HG02852 (cell line): ENCODE results near the gene CNNM2.
A peak's percentile ranks its signal among the peaks of the same experiment; 100 is the strongest.
"Not testable (repeated sequence)": the region's sequence is repeated elsewhere in the genome, so short reads cannot be mapped to it uniquely, and the experiment has no call there.

Experiments used
- ATAC-seq: cut with Tn5 transposase; IDR thresholded peaks from one replicate; pipeline ENCODE4 v1.9.1; 2021; ENCODE audit warnings: mild to moderate bottlenecking, moderate library complexity; ENCODE audit not compliant: unreplicated experiment

The CNNM2 gene

GRCh38 chr10:103100620-103101019 lies 182.5 kb downstream of the CNNM2 start:
- ATAC-seq = no peak

DNA sequence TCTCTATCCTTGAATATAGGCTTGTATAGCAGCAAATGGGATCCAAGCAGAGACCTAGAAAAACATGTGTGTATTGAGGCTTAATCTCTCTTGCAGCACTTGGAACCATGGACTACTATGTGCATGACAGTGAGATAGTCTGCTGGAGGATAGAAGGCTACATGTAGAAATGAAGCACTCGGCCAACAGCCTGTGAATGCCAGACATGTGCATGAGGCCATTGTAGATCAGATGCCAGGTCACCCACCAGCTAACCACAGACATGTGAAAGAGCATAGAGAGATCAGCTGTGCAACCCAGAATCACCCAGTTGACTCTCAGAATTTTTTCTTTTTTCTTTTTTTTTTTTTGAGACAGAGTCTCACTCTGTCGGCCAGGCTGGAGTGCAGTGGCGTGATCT lies 184.1 kb downstream of the CNNM2 start:
- ATAC-seq = no peak

DNA sequence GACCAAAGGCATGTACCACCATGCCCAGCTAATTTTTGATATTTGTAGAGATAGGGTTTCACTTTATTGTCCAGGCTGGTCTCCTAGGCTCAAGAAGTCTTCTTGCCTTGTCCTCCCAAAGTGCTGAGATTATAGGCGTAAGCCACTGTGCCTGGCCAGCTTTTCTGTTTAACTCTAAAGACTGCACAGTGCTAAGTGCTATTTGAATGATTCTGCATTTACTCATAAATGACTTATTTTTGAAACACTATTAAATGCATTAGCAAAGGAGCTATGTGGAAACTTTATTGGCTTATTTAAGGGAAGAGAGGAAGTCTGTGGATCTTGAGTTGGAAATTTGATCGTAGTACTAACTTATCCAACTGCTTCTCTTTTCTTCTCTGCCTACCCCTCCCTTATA lies 185.9 kb downstream of the CNNM2 start:
- no peak for ATAC-seq

DNA sequence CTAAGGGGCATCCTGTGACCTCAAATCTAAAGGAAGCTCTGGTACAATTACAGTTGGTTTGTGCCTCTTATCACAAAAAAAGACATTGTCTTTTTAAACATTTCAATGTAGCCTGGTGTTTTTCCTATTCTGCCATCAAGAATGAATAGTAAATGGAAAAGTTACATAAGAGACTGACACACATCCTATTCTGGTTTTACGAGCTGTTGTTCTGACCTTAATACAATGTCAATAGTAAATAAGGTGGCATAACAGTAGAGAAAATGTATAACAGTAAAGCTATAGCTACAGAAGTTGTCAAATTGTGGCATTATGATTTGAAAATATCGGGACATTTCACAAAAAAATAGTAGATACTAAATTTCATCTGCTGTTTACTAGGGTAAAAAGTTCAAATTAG lies 186.6 kb downstream of the CNNM2 start:
- ATAC-seq = no peak

- no peak for ATAC-seq
Observed at GRCh38 chr10:103105462-103105861, 187.4 kb downstream of the CNNM2 start.

DNA sequence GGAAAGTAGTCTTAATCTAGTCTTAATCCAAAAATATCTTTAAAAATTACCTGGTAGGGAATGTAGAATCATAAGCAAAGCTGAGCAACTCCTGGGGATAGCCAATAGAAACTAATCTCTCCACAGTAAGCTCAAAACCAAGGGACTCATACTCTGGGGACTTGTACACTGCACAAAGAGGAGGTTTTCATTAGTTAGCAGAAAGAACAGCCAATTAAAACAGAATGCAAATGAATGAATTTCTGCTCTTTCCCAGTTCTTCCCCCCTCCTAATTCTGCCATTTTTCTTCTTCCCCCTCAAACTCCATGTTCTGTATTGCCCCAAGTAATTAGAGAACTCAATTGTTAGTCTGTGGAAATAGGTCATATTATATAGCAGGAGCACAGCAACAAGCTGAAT lies 188.4 kb downstream of the CNNM2 start:
- ATAC-seq = no peak

DNA sequence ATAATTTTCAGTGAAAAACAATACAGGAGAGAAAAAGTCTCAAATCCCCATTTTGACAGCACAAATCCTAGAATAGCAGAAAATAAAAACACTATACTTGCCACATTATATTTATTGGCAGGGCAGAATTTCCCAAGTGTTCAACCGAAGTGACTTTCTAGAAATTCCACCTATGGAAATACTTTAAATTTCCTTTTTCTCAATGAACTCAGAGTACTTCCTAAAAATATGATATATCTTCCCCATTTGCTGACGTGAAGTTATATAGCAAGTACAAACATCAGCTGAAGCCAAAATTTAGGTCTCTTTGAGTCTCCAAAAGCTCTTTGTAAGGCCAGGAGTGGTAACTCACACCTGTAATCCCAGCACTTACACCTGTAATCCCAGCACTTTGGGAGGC lies 191.7 kb downstream of the CNNM2 start:
- no peak for ATAC-seq

DNA sequence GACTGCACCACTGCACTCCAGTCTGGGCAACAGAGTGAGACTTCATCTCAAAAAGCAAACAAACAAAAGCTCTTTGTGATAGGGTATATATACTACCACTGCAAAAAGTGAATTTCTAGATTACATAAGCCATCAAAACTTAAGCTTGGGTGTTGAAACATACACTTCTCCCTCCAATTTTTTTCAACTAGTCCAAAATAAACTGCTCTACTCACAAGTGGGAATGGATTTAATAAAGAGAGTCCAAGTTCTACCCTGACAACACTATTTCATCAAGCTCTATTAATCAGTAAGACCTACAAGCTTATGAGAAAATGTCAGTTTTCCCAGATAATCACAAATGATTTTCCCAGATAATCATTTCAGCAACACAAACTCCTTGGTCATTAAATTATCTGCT lies 192.3 kb downstream of the CNNM2 start:
- no peak for ATAC-seq

- peak; percentile 72 for ATAC-seq
Observed at GRCh38 chr10:103111031-103111917, 193.2 kb downstream of the CNNM2 start.

DNA sequence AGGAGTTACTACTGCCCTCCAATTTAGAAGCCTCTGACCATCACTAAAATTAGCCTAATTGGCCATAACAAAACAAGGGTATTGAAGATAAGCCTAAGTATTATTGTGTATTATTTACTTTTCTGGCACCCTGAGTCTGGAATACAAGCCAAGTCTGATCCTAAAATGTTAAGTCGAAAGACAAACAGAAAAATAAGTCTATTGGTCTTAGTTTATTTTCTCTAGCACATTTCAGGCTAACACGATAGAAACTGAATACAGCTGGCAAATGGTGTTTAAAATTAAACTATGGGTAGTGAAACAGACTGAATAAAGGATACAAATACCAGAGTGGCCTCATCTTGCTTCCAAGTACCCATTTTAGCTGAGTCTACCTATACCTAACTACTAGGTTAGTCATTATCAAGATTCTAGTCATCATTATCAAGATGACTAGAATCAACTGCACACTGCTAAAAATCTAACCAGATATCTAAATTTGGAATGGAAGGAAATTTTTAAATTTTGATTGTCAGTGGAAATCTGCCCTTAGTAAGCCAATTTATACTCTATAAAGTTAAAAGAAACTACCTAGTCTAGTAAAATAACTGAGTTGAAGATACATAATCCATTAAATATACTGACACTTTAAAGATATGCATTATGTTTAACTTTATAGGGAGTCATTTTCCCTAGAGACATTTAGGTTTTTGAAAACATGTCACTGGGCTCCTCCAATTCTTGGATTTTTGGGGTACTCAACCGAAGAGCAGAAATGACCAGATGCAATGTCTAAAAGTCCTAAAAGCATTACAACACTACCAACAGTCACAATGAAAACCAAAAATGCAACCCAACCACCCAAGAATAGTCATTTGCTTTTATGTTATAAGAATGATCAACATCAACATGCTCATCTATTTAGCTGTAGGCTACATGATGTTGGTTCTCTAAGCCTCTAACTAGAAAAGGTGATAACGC lies 194.1 kb downstream of the CNNM2 start:
- ATAC-seq = no peak

- no peak for ATAC-seq
Observed at GRCh38 chr10:103114876-103115275, 196.8 kb downstream of the CNNM2 start.

GRCh38 chr10:103117247-103117646 lies 199.2 kb downstream of the CNNM2 start:
- ATAC-seq = no peak

- ATAC-seq = no peak
Observed at GRCh38 chr10:103120546-103120945, 202.5 kb downstream of the CNNM2 start.

GRCh38 chr10:103120977-103121735 lies 203.1 kb downstream of the CNNM2 start:
- ATAC-seq = no peak

DNA sequence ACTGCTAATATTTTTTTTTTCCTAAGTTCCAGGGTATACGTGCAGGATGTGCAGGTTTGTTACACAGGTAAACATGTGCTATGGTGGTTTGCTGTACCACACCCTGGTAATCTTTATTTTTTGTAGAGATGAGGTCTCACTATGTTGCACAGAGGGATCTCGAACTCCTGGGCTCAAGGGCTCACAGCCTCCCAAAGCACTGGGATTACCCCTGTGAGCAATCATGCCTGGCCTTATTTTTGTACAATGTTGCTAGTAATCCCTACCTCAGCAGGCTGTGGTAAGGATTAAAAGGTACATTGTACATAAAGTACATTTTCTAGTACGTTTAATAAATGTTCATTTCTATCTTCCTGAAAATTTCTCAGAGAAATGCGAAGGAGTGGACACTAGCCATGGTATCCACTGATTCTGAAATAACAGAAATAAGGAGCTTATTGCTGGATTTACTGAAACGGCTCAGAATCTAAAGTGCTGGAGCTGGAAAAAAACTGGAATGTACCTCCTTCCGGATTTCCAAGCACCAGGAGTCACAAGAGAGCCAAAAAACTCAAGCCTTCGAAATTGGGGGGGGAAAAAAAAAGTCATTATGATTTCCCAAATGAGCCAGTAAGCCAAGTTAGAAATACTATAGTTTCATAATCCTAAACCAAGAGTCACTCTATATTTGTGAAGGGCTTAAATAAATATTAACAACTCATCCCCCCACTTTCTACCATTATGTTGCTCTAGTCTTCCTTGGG lies 205.4 kb downstream of the CNNM2 start:
- no peak for ATAC-seq

DNA sequence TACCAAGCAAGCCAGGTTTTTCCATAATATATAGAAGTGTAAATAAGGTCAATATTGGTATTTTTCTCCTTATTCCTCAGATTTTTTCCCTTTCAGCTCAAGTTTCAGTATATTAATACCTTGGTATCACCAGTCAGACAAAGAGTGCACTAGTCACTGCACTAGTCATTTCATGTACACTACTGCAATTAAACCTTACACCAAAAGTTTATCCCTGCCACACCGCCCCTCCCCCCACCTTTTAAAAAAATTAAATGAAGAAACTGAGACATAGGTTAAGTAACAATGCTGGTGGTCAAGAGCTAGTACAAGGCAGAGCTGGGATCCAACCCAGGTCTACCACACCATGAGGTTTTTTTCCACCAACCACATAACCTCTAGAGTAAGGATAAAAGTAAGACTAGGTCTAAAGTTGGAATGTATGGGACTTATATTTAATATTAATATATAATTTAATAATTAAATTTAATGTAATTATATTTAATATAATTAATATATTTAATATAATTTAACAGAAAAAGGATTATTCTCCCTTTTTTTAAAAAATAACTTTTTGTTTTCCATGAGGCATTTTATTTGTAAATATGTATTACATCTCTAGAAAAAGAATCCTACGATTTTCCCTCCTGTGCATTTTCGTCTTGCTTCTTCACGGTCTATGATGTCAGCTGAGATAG lies 206.5 kb downstream of the CNNM2 start:
- no peak for ATAC-seq

DNA sequence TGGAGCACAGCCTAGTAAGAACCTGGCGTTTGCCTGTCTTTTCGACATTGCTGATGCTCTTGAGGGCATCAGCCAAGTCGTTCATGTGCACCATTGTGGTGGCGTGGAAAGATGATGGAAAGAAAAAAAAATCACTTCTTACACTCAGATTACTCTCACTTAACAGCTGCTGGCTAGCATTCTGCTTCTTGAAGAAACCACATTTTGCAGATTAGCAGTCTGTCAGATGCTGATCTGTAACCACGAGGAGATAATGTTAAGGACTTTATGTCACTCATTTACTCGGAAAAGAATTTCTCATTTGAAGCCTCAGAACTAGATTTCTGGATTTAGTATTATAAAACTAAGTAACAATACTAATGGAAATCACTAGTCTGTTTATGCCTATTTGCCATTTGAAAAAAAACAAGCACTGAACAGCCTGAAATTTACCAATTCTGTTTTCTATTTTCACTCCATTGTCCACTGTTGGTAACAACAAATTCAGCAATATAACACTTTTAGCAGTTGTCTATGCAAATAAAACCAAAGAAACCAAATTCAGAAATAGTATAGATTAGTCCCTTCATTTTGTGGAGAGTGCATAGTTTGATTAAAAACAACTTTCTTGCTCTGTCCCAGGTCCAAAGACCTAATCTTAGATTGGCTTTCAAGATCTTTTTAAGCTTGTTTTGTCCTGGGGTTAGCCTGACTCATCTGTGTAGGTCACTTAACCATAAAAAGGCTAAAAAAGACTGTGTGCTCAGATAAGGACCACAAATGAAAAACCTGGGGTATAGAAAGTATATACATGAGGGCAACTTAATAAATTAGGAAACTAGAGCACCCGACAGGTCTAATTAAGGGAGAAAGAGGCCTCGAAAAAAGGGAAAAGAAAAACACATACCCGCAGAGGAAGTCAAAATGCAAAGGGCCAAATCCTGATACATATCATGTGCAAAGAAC lies 207.5 kb downstream of the CNNM2 start:
- ATAC-seq = peak; percentile 84

GRCh38 chr10:103127241-103127640 lies 209.1 kb downstream of the CNNM2 start:
- ATAC-seq = no peak

DNA sequence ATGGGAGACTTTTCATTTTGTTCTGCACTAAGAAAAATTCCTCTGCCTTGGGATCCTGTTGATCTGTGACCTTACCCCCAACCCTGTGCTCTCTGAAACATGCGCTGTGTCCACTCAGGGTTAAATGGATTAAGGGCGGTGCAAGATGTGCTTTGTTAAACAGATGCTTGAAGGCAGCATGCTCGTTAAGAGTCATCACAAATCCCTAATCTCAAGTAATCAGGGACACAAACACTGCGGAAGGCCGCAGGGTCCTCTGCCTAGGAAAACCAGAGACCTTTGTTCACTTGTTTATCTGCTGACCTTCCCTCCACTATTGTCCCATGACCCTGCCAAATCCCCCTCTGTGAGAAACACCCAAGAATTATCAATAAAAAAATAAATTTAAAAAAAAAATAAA lies 212.1 kb downstream of the CNNM2 start:
- ATAC-seq = not testable (repeated sequence)
